Smooth muscle cell (in vitro differentiated cells): ENCODE measurements around the gene TOM1L1. TPM values are rescaled to one million over a fixed set of nuclear protein-coding genes. Genes with fewer than 3 reads are reported as not detected.

Source experiments
- DNase-seq: peaks from one replicate; lab custom pipeline; 2025; ENCODE audit not compliant: unreplicated experiment; lab: John Stamatoyannopoulos, UW
- H2AFZ ChIP-seq: fragments of 200-600 bp; sonication (generic); 2 replicates; pipeline ENCODE4 v1.6.0; 2016; ENCODE audit warnings: antibody characterized with exemption, low read depth, mild to moderate bottlenecking
- H3F3A ChIP-seq: fragments of 200-600 bp; sonication (generic); 2 replicates; pipeline ENCODE4 v1.6.0; 2017; ENCODE audit warnings: antibody characterized with exemption, low read depth
- H3K27ac ChIP-seq: fragments of 200-600 bp; sonication (generic); 2 replicates; pipeline ENCODE4 v1.5.1; 2016; ENCODE audit warnings: low read depth, mild to moderate bottlenecking
- H3K27me3 ChIP-seq: fragments of 200-600 bp; sonication (generic); 2 replicates; pipeline ENCODE4 v1.6.1; 2016; ENCODE audit warnings: low read depth, mild to moderate bottlenecking
- H3K36me3 ChIP-seq: fragments of 200-600 bp; sonication (generic); 2 replicates; pipeline ENCODE4 v1.5.1; 2016; ENCODE audit warnings: low read depth
- H3K4me1 ChIP-seq: fragments of 200-600 bp; sonication (generic); 2 replicates; pipeline ENCODE4 v1.5.1; 2016; ENCODE audit warnings: low read depth
- H3K4me2 ChIP-seq: fragments of 200-600 bp; sonication (generic); 2 replicates; pipeline ENCODE4 v1.6.0; 2016; ENCODE audit warnings: mild to moderate bottlenecking
- H3K4me3 ChIP-seq: fragments of 200-600 bp; sonication (generic); 2 replicates; pipeline ENCODE4 v1.5.1; 2016; ENCODE audit warnings: mild to moderate bottlenecking
- H3K79me2 ChIP-seq: fragments of 200-600 bp; sonication (generic); 2 replicates; pipeline ENCODE4 v1.6.0; 2016; ENCODE audit warnings: low read depth, mild to moderate bottlenecking
- H3K9ac ChIP-seq: fragments of 200-600 bp; sonication (generic); 2 replicates; pipeline ENCODE4 v1.6.0; 2016; ENCODE audit warnings: low read depth
- H3K9me3 ChIP-seq: fragments of 200-600 bp; sonication (generic); replicated peaks from 2 replicates; pipeline ENCODE4 v1.5.1; 2016; ENCODE audit warnings: low read depth
- H4K20me1 ChIP-seq: fragments of 200-600 bp; sonication (generic); 2 replicates; pipeline ENCODE4 v1.6.0; 2016; ENCODE audit warnings: low read depth
- WGBS: methylation state at CpG from one replicate; pipeline ENCODE4 v1.1.7; 2016; ENCODE audit warnings: low lambda C conversion rate; 5-methylcytosine and 5-hydroxymethylcytosine counted together
- polyA plus RNA-seq: library from polyadenylated mRNA; unstranded; fragments of >200 nt; fragmentation: Nextera tagmentation; extraction: Ambion mirVana; gene quantifications from 2 replicates; pipeline ENCODE4 v1.2.1, GENCODE V29; 2016
- total RNA-seq: library from RNA; depleted of rRNA; stranded (reverse); fragments of >200 nt; gene quantifications from 2 replicates; pipeline ENCODE4 v1.2.3, GENCODE V29; 2014
- TF ChIP-seq, protein P1 (sequence below): fragments of 200-600 bp; sonication (generic); IDR thresholded peaks from 2 replicates; pipeline ENCODE4 v1.5.1; 2017; ENCODE audit warnings: borderline replicate concordance, mild to moderate bottlenecking, antibody characterized with exemption; ENCODE audit not compliant: insufficient read depth, poor library complexity, severe bottlenecking

The TOM1L1 gene
- total and polyA plus RNA-seq, 2 experiments from 2014 or later = 3.9 to 8.5 TPM

DNA sequence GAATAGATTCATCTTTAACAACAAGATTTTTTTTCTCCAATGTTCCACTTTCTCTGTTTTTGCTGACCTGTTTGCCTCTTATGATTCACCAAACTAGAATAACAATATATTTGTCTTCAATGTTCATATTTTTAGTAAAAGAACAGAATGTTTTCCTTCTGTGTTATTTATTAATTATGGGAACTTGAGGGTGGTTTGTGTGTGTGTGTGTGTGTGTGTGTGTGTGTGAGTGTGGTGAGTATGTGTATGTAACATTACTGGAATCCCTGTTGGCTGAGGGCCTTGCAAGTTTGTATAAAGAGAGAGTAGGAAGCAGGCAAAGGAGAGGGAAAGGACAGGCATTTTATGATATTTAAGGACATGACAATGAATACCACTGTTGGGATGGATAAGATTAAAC is 81.7 kb downstream of the TOM1L1 start:
- no peaks in the 10 kb centered on the region for H3F3A ChIP-seq

DNA sequence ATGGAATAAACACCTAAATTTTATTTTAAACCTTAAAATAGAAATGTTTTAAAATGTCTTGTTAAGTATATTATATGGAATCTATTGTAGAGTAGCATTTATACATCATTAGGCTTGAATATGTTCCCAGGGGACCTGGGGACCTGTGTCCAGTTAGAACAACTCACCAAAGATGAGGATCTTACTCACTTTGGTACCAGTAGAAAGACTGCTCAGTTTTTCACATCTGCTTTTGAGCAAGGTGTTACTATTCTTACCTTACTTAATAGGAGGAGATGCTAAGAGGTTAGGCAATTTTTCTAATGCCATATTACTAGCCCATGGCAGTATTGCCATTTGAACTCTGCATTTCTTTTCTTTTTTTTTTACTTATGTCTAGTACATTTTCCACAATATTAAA is 82.6 kb downstream of the TOM1L1 start:
- Histone ChIP-seq H3F3A (no peaks in the 10 kb centered on the region), H3K9ac (no peak overlapping the region), H3K79me2 (peaks cover 20% of the 10 kb centered on the region), H3K36me3 (no peaks in the 10 kb centered on the region), H3K4me1 (no peaks in the 10 kb centered on the region), H2AFZ (no peak overlapping the region), H3K4me2 (no peak overlapping the region), H3K27me3 (no peaks in the 10 kb centered on the region), H4K20me1 (peaks cover 13% of the 10 kb centered on the region), H3K4me3 (no peak overlapping the region), H3K27ac (no peak overlapping the region), H3K9me3 (peaks cover 10% of the 10 kb centered on the region)
- no peak for DNase-seq
- TF ChIP-seq, protein P1, sequence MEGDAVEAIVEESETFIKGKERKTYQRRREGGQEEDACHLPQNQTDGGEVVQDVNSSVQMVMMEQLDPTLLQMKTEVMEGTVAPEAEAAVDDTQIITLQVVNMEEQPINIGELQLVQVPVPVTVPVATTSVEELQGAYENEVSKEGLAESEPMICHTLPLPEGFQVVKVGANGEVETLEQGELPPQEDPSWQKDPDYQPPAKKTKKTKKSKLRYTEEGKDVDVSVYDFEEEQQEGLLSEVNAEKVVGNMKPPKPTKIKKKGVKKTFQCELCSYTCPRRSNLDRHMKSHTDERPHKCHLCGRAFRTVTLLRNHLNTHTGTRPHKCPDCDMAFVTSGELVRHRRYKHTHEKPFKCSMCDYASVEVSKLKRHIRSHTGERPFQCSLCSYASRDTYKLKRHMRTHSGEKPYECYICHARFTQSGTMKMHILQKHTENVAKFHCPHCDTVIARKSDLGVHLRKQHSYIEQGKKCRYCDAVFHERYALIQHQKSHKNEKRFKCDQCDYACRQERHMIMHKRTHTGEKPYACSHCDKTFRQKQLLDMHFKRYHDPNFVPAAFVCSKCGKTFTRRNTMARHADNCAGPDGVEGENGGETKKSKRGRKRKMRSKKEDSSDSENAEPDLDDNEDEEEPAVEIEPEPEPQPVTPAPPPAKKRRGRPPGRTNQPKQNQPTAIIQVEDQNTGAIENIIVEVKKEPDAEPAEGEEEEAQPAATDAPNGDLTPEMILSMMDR = no peak

More for the DNA sequence above, 81.7 kb downstream of the TOM1L1 start:
- no peaks in the 10 kb centered on the region for H3K36me3 ChIP-seq
- H3K9me3 ChIP-seq = peaks cover 10% of the 10 kb centered on the region
- H3K9ac ChIP-seq = no peak overlapping the region
- H3K79me2 ChIP-seq = peaks cover 24% of the 10 kb centered on the region
- no peak overlapping the region for H3K4me3 ChIP-seq
- no peak overlapping the region for H2AFZ ChIP-seq
- TF ChIP-seq, protein P1 = no peak
- H3K27ac ChIP-seq = no peak overlapping the region
- no peaks in the 10 kb centered on the region for H3K27me3 ChIP-seq
- no peak overlapping the region for H3K4me2 ChIP-seq
- peaks cover 13% of the 10 kb centered on the region for H4K20me1 ChIP-seq
- no peak for DNase-seq
- no peaks in the 10 kb centered on the region for H3K4me1 ChIP-seq

DNA sequence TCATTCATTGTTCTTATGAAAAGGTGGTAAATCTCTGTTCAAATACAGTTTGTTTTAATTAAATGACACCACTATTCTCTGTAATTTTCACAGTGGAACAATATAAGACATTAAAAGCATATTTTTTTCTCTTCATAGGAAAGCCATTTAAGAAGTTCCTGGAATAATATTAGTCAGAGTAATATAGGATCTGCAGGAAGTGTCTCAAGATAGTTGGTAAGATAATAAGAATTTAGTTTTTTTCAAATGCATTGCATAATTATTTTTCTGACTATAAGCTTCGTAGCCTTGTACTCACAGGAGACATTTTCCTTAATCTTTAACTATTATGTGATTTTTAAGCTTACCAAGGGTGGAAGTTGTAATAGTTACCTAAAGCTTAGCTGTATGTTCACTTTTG is 84.8 kb downstream of the TOM1L1 start:
- no peaks in the 10 kb centered on the region for H3K4me1 ChIP-seq
- H3K36me3 ChIP-seq = no peaks in the 10 kb centered on the region
- peaks cover 2% of the 10 kb centered on the region for H3K79me2 ChIP-seq
- no peaks in the 10 kb centered on the region for H3F3A ChIP-seq
- no peak overlapping the region for H3K4me3 ChIP-seq
- no peaks in the 10 kb centered on the region for H3K27me3 ChIP-seq
- H3K4me2 ChIP-seq = no peak overlapping the region
- TF ChIP-seq, protein P1 = no peak
- no peak overlapping the region for H3K9ac ChIP-seq
- DNase-seq = no peak
- no peak overlapping the region for H3K27ac ChIP-seq
- H2AFZ ChIP-seq = no peak overlapping the region
- 94% methylated on average over 1 of the region's 1 CpG for WGBS
- H3K9me3 ChIP-seq = peaks cover 1% of the 10 kb centered on the region
- H4K20me1 ChIP-seq = peaks cover 13% of the 10 kb centered on the region

DNA sequence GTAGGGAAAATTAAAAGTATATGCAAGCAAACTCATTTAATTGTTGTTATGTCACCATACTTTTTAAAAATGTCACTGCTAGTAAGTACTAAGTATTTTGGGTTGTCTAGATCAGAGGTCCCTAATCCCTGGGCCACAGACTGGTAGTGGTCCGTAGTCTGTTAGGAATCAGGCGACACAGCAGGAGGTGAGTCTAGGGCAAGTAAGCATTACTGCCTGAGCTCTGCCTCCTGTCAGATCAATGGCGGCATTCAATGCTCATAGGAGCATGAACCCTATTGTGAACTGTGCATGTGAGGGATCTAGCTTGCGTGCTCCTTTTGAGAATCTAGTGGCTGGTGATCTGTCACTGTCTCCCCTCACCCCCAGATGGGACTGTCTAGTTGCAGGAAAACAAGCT is 89.5 kb downstream of the TOM1L1 start:
- no peak overlapping the region for H3K4me2 ChIP-seq
- DNase-seq = no peak
- no peaks in the 10 kb centered on the region for H3K9me3 ChIP-seq
- H3K4me1 ChIP-seq = no peaks in the 10 kb centered on the region
- no peaks in the 10 kb centered on the region for H3K27me3 ChIP-seq
- H4K20me1 ChIP-seq = no peaks in the 10 kb centered on the region
- no peak overlapping the region for H3K27ac ChIP-seq
- no peaks in the 10 kb centered on the region for H3K79me2 ChIP-seq
- no peak overlapping the region for H3K4me3 ChIP-seq
- H2AFZ ChIP-seq = no peak overlapping the region
- no peak overlapping the region for H3K9ac ChIP-seq
- TF ChIP-seq, protein P1 = no peak
- H3K36me3 ChIP-seq = no peaks in the 10 kb centered on the region
- WGBS = 96% methylated on average over 4 of the region's 4 CpGs
- no peaks in the 10 kb centered on the region for H3F3A ChIP-seq
